Loucy (cell line): ENCODE data around the gene UNC5C.

Experiments
- EZH2phosphoT487 ChIP-seq: fragments of 200-600 bp; IDR thresholded peaks from 2 replicates; pipeline ENCODE4 v1.6.1; 2018; ENCODE audit warnings: antibody characterized with exemption, mild to moderate bottlenecking, moderate library complexity, borderline replicate concordance
- TF ChIP-seq, protein P1 (sequence below): fragments of 200-600 bp; sonication (generic); conservative IDR thresholded peaks from 2 replicates; pipeline ENCODE4 v1.5.1; 2014; ENCODE audit warnings: mild to moderate bottlenecking, antibody characterized with exemption, low read length

DNA sequence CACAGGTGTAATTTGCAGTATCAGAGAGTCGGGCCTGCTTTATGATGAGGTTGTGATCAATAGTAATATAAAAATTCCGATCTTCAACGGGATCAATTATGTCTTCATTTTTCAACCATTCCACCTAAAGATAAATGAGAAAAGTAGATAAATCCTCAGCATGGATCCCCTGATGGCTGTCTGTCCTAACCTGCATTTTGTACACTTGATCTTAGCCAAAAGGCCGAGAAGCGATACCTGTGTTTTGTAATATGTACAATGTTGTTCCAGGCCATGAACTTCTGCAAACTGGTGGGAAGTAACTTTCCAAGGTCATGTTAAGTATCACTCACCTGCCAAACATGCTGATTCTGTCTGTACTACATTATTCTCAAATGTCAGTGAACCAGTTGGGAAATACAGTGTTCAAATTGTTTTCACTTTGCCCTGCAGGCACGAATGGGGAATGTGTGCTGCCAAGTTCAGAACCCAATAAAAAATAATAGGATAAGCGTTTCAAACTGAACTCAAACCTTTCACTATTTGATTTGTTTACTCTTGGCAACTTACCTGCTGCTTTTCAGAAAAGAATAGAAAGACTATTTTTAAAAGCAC lies 298.1 kb downstream of the UNC5C start:
- TF ChIP-seq, protein P1, sequence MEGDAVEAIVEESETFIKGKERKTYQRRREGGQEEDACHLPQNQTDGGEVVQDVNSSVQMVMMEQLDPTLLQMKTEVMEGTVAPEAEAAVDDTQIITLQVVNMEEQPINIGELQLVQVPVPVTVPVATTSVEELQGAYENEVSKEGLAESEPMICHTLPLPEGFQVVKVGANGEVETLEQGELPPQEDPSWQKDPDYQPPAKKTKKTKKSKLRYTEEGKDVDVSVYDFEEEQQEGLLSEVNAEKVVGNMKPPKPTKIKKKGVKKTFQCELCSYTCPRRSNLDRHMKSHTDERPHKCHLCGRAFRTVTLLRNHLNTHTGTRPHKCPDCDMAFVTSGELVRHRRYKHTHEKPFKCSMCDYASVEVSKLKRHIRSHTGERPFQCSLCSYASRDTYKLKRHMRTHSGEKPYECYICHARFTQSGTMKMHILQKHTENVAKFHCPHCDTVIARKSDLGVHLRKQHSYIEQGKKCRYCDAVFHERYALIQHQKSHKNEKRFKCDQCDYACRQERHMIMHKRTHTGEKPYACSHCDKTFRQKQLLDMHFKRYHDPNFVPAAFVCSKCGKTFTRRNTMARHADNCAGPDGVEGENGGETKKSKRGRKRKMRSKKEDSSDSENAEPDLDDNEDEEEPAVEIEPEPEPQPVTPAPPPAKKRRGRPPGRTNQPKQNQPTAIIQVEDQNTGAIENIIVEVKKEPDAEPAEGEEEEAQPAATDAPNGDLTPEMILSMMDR, result no peak
- TF ChIP-seq EZH2phosphoT487, result no peak
